ENCODE data around the gene ALKBH5.

The ALKBH5 gene

DNA sequence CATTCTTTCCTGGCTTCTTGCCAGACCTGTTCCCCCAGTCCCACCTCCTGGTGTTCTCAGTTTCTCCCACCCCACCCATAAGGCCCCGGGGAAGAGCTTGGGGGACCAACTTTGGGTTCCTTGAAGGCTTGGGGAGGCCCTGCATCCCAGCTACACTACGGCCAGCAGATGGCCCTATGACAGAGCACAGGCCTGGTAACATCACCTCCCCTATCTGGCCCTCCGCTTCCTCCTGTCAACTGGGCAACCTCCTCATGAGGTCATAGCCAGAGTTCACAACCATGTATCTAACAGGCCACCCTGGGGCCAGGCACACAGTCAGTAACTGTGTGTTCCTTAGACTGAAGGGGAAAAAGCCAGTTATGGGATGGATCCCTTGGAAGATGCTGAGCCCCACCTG is 43.7 kb upstream of the ALKBH5 start:
- no peaks in the 10 kb centered on the region for H3K4me1 ChIP-seq (ENCODE audit: control insufficient read depth in 1 of 2, insufficient read depth in 1 of 2, low read depth in 1 of 2, low read length in 1 of 2)
- no peaks in the 10 kb centered on the region for H3K27me3 ChIP-seq
- no peaks in the 10 kb centered on the region for H3K9me3 ChIP-seq
- H3K36me3 ChIP-seq = no peaks in the 10 kb centered on the region
- TF ChIP-seq, protein P1, sequence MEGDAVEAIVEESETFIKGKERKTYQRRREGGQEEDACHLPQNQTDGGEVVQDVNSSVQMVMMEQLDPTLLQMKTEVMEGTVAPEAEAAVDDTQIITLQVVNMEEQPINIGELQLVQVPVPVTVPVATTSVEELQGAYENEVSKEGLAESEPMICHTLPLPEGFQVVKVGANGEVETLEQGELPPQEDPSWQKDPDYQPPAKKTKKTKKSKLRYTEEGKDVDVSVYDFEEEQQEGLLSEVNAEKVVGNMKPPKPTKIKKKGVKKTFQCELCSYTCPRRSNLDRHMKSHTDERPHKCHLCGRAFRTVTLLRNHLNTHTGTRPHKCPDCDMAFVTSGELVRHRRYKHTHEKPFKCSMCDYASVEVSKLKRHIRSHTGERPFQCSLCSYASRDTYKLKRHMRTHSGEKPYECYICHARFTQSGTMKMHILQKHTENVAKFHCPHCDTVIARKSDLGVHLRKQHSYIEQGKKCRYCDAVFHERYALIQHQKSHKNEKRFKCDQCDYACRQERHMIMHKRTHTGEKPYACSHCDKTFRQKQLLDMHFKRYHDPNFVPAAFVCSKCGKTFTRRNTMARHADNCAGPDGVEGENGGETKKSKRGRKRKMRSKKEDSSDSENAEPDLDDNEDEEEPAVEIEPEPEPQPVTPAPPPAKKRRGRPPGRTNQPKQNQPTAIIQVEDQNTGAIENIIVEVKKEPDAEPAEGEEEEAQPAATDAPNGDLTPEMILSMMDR (IDR thresholded peaks at IDR 0.05) = no peak
- H3K27ac ChIP-seq = no peak overlapping the region
- H3K4me3 ChIP-seq (ENCODE audit: low read depth in 1 of 2, low read length in 1 of 2) = no peak overlapping the region

DNA sequence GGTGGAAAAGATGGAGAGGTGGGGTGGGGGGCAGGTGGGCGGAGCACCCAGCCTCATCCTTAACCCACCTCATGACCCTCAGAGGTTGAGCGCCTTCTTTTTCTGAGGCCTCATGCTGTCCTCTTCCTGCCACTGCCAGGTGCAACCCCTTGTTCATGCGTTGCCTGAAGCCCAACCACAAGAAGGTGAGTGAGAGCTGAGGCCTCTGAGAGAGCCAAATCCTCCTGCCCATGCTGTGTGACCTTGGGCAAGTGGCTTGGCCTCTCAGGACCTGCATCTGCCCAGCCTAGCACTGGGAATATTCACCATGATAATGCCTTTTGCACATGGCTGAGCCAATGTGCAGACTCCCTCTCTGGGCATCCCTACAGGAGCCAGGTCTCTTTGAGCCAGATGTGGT is 43.0 kb upstream of the ALKBH5 start:
- no peaks in the 10 kb centered on the region for H3K4me1 ChIP-seq (ENCODE audit: control insufficient read depth in 1 of 2, insufficient read depth in 1 of 2, low read depth in 1 of 2, low read length in 1 of 2)
- no peak overlapping the region for H3K4me3 ChIP-seq (ENCODE audit: low read depth in 1 of 2, low read length in 1 of 2)
- no peak overlapping the region for H3K27ac ChIP-seq
- TF ChIP-seq, protein P1 (IDR thresholded peaks at IDR 0.05) = no peak
- H3K27me3 ChIP-seq = no peaks in the 10 kb centered on the region
- H3K36me3 ChIP-seq = no peaks in the 10 kb centered on the region
- no peaks in the 10 kb centered on the region for H3K9me3 ChIP-seq

DNA sequence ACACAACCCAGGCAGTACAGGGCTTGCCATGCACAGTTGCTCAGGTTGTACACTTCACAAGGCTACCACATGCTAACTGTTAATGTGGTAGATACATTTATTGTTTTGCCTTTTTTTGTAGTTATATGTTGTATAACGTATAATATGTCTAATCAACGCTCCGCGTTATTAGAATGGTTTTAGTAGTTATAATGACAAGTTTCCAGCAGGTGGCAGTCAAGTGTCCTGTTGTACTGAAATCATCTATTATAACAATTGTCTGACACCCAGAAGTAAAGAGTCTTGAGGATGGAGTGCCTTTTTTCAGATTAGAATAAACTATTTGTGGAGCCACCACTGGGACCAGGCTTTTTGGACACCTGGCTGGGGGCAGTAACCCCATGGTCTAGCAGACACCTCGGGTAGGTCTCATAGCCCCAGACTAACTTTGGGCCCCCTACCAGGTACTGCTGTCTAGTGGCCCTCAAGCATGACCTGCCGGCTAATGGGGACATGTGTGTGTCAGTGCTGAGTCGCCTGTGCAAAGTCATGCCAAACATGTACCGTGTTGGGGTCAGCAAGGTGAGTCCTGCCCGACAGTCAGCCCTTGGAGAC is 42.3 kb upstream of the ALKBH5 start:
- Histone ChIP-seq H3K27me3 (no peaks in the 10 kb centered on the region), H3K36me3 (no peaks in the 10 kb centered on the region)
- TF ChIP-seq, protein P1 (IDR thresholded peaks at IDR 0.05) = peak; percentile 67

DNA sequence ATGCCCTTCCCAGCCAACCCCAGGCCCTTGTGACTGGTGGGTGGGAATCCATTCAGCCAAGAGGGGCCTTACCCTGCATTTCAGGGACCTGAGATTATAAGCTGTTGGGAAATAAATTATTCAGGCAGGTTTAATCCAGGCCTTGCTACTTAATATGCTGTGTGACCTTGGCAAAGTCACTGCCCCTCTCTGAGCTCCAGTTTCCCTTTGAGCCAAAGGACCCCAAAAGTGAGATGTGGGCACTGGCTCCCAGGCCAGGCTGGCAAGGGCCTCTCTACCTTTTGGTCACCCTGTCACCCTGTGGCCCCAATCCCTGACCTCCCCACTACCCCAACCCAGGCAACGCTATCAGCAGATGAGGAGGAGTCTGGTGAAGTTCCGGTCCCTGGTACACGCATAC is 41.2 kb upstream of the ALKBH5 start:
- H3K4me1 ChIP-seq (ENCODE audit: control insufficient read depth in 1 of 2, insufficient read depth in 1 of 2, low read depth in 1 of 2, low read length in 1 of 2) = no peaks in the 10 kb centered on the region
- H3K4me3 ChIP-seq (ENCODE audit: low read depth in 1 of 2, low read length in 1 of 2) = no peak overlapping the region
- H3K27ac ChIP-seq = no peak overlapping the region
- H3K27me3 ChIP-seq = no peaks in the 10 kb centered on the region
- TF ChIP-seq, protein P1 (IDR thresholded peaks at IDR 0.05) = no peak
- no peaks in the 10 kb centered on the region for H3K9me3 ChIP-seq
- H3K36me3 ChIP-seq = no peaks in the 10 kb centered on the region

More for the DNA sequence above, 42.3 kb upstream of the ALKBH5 start:
- H3K4me1 ChIP-seq (ENCODE audit: control insufficient read depth in 1 of 2, insufficient read depth in 1 of 2, low read depth in 1 of 2, low read length in 1 of 2) = no peaks in the 10 kb centered on the region
- no peaks in the 10 kb centered on the region for H3K9me3 ChIP-seq
- no peak overlapping the region for H3K4me3 ChIP-seq (ENCODE audit: low read depth in 1 of 2, low read length in 1 of 2)
- no peak overlapping the region for H3K27ac ChIP-seq

DNA sequence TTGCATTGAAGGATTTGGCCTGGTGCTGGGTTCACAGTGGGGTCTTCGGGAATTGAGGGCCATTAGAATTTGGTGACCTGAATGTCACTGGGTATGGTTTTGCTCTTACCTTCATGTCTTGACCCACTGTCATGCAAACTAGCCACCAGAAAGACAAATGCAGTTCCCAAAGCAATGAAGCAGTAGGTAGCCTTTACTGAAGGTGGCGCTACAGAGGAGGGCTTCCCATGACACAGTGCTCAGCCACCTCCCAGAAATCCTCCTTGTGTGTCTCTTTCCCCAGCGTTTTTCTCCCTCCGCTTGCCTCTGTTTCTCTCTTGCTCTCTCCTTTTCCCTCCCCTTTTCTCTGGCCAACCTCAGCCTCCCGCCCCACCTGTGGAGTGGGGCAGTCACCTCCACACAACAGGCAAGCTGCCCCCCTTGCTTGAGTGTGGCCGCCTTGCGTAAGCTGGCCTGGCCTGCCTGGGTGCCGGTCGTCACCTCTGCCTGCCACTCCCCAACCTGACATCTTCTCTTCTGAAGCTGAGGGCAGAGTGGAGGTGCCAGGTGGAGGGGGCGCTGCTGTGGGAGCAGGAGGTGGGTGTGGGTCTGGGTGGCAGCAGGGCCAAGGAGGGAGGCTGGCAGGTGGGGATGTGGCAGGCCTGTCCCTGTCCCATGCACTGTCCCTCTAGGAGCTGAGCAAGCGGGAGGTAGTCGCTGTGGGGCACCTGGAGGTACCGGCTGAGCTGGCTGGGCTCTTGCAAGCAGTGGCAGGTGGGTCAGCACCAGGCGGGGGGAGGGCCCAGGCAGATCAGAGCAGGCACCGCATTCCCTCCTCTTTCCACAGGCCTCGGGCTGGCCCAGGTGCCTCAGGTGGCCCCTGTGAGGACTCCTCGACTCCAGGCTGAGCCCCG is 40.3 kb upstream of the ALKBH5 start:
- no peak overlapping the region for H3K27ac ChIP-seq
- H3K27me3 ChIP-seq = no peaks in the 10 kb centered on the region
- TF ChIP-seq, protein P1 (IDR thresholded peaks at IDR 0.05) = no peak
- H3K36me3 ChIP-seq = no peaks in the 10 kb centered on the region
- no peaks in the 10 kb centered on the region for H3K4me1 ChIP-seq (ENCODE audit: control insufficient read depth in 1 of 2, insufficient read depth in 1 of 2, low read depth in 1 of 2, low read length in 1 of 2)
- H3K9me3 ChIP-seq = no peaks in the 10 kb centered on the region
- no peak overlapping the region for H3K4me3 ChIP-seq (ENCODE audit: low read depth in 1 of 2, low read length in 1 of 2)
